Left colon (tissue), 2 donors: Measurements from ENCODE around the gene FNDC1. TPM values are rescaled to one million over a fixed set of nuclear protein-coding genes. Genes with fewer than 3 reads are reported as not detected.

ENCODE experiments used
- total RNA-seq, 2 donors: library from RNA; stranded (reverse); fragmentation: NEBNext Ultra II Directional; extraction: Animal tissue kit (Norgen Biotek cat#: 25700); gene quantifications; one replicate each; pipeline ENCODE4 v1.2.1, GENCODE V29; 2021
- donor health status: DM: no; HTN: no; CAD: no.
- donor health status: DM: yes; HTN: yes; CAD: no.

The FNDC1 gene
- total RNA-seq, 2 donors from 2014 or later = 0.21 to 1.5 TPM

Other genes with a start within 250 kb of the FNDC1 start
- 10 to 100 TPM; 17.6 to 20.0 TPM for gene RSPH3, start 169.2 kb upstream of the FNDC1 start, total RNA-seq
- gene TAGAP, start 124.4 kb upstream of the FNDC1 start, total RNA-seq = 1 to 10 TPM; 2.2 to 2.8 TPM